DND-41 (cell line): ENCODE data around the gene COX7B2.

Experiments used
- CTCF ChIP-seq: IDR thresholded peaks from 2 replicates; pipeline ENCODE4 v1.5.1; 2012; ENCODE audit warnings: borderline replicate concordance, low read length, moderate library complexity, mild to moderate bottlenecking; ENCODE audit not compliant: poor library complexity, severe bottlenecking; ENCODE audit errors: extremely low read depth
- EZH2 ChIP-seq: IDR thresholded peaks from 3 replicates; pipeline ENCODE4 v1.6.1; 2012; ENCODE audit warnings: borderline replicate concordance, low read depth, mild to moderate bottlenecking, moderate library complexity, low read length, inconsistent platforms; ENCODE audit not compliant: severe bottlenecking

- TF ChIP-seq CTCF (no peak), EZH2 (no peak)
Measured at GRCh38 chr4:46950826-46951225, 41.8 kb upstream of the COX7B2 start.
